Endodermal cell (in vitro differentiated cells): ENCODE measurements around the gene RBMS3. TPM values are rescaled to one million over a fixed set of nuclear protein-coding genes. Genes with fewer than 3 reads are reported as not detected.

Experiments used
- DNase-seq: peaks from one replicate; pipeline ENCODE4 v3.0.0-alpha.2; 2017
- H3K27ac ChIP-seq: 2 replicates; pipeline ENCODE4 v1.5.1; 2013; ENCODE audit warnings: mild to moderate bottlenecking, low read depth, low read length, moderate library complexity
- H3K27me3 ChIP-seq: 2 replicates; pipeline ENCODE4 v1.6.1; 2013; ENCODE audit warnings: mild to moderate bottlenecking, low read length, moderate library complexity; ENCODE audit not compliant: insufficient read depth, control insufficient read depth, poor library complexity, severe bottlenecking
- H3K36me3 ChIP-seq: 2 replicates; pipeline ENCODE4 v1.7.0; 2013; ENCODE audit warnings: mild to moderate bottlenecking, low read length, moderate library complexity; ENCODE audit not compliant: control insufficient read depth, insufficient read depth
- H3K4me1 ChIP-seq: one replicate; pipeline ENCODE4 v1.7.0; 2013; ENCODE audit warnings: low read length; ENCODE audit not compliant: control insufficient read depth, insufficient read depth
- H3K4me3 ChIP-seq: 2 replicates; pipeline ENCODE4 v1.5.1; 2013; ENCODE audit warnings: mild to moderate bottlenecking, low read length, moderate library complexity
- H3K9ac ChIP-seq: 2 replicates; pipeline ENCODE4 v1.6.1; 2013; ENCODE audit warnings: mild to moderate bottlenecking, low read length, moderate library complexity; ENCODE audit not compliant: poor library complexity, severe bottlenecking; ENCODE audit errors: extremely low read depth
- H3K9me3 ChIP-seq: 2 replicates; pipeline ENCODE4 v1.6.1; 2013; ENCODE audit warnings: mild to moderate bottlenecking, low read length, moderate library complexity; ENCODE audit not compliant: control insufficient read depth
- H3K27ac Mint-ChIP-seq: 2 replicates; pipeline ENCODE4 v1.8.0; 2020; ENCODE audit warnings: mixed read lengths
- H3K27me3 Mint-ChIP-seq: 2 replicates; pipeline ENCODE4 v1.8.0; 2021; ENCODE audit warnings: mild to moderate bottlenecking, mixed read lengths; ENCODE audit not compliant: insufficient read depth
- H3K36me3 Mint-ChIP-seq: 2 replicates; pipeline ENCODE4 v1.8.0; 2020; ENCODE audit warnings: low read depth, mixed read lengths
- H3K4me1 Mint-ChIP-seq: 2 replicates; pipeline ENCODE4 v1.8.0; 2020; ENCODE audit warnings: mixed read lengths
- H3K4me3 Mint-ChIP-seq: 2 replicates; pipeline ENCODE4 v1.8.0; 2020; ENCODE audit warnings: mild to moderate bottlenecking, moderate library complexity, mixed read lengths
- H3K9me3 Mint-ChIP-seq: 2 replicates; pipeline ENCODE4 v1.8.0; 2020; ENCODE audit warnings: mild to moderate bottlenecking, mixed read lengths
- WGBS, 2 experiments: methylation state at CpG; one replicate each; pipeline versions ENCODE4 v1.1.5 to v1.1.7; 2013; ENCODE audit warnings: missing lambda C conversion rate in 2 of 2, mixed read lengths in 1 of 2; ENCODE audit not compliant: insufficient coverage in 1 of 2, insufficient read length in 1 of 2; 5-methylcytosine and 5-hydroxymethylcytosine counted together
- total RNA-seq, 2 donors: library from RNA; stranded (reverse); fragmentation: NEBNext Ultra II Directional in 1 of 2; extraction: Animal tissue kit (Norgen Biotek cat#: 25700) in 1 of 2; gene quantifications; 2 replicates in 1 of 2; 3 replicates in 1 of 2; pipeline ENCODE4 v1.2.1, GENCODE V29; 2021
- TF ChIP-seq, protein P1 (sequence below): fragments of 200-600 bp; sonication (generic); conservative IDR thresholded peaks from 2 replicates; pipeline ENCODE4 v1.5.0; 2021; ENCODE audit warnings: antibody characterized with exemption, mild to moderate bottlenecking

RBMS3 gene
- total RNA-seq, 2 donors from 2014 or later = 2.0 to 7.3 TPM

DNA sequence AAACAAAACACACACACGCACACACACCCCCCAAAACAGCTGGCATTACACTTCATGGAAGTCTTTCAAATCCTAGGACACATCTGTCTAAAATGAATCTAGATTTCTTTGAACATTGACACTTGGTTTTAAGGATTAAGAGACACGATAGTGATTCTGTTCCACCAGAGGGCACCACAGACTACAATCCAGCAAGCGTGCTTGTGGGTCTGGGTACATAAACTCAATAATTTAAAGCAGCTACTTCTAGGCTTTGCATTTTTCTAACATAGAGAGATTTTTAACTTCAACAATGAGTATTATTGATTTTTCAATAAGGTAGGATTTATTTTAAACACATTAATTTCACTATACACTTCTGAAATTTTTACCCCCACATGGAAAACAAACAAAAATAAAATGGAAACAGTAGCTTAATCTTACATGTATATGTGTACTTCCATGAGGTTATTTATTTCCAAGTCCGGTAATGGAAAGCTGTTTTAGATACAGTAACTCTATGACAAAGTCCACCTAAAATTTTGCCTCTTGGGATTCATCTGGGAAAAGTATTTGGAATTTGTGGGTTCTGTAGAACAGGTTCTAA lies 761.5 kb downstream of the RBMS3 start:
- peaks cover 13% of the 10 kb centered on the region for H3K9me3 Mint-ChIP-seq
- TF ChIP-seq, protein P1, sequence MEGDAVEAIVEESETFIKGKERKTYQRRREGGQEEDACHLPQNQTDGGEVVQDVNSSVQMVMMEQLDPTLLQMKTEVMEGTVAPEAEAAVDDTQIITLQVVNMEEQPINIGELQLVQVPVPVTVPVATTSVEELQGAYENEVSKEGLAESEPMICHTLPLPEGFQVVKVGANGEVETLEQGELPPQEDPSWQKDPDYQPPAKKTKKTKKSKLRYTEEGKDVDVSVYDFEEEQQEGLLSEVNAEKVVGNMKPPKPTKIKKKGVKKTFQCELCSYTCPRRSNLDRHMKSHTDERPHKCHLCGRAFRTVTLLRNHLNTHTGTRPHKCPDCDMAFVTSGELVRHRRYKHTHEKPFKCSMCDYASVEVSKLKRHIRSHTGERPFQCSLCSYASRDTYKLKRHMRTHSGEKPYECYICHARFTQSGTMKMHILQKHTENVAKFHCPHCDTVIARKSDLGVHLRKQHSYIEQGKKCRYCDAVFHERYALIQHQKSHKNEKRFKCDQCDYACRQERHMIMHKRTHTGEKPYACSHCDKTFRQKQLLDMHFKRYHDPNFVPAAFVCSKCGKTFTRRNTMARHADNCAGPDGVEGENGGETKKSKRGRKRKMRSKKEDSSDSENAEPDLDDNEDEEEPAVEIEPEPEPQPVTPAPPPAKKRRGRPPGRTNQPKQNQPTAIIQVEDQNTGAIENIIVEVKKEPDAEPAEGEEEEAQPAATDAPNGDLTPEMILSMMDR = peak; percentile 91
- no peaks in the 10 kb centered on the region for H3K36me3 Mint-ChIP-seq
- no peaks in the 10 kb centered on the region for H3K27me3 Mint-ChIP-seq
- DNase-seq = peak; percentile 85
- peaks cover 41% of the 10 kb centered on the region for H3K4me1 Mint-ChIP-seq
- 0 to 21% methylated on average over 1 to 4 of the region's 4 CpGs for WGBS, 2 experiments
- H3K4me3 ChIP-seq = no peak overlapping the region
- no peak overlapping the region for H3K27ac Mint-ChIP-seq
- H3K27ac ChIP-seq = no peak overlapping the region
- no peak overlapping the region for H3K4me3 Mint-ChIP-seq
- no peaks in the 10 kb centered on the region for H3K4me1 ChIP-seq
- H3K9me3 ChIP-seq = peaks cover 10% of the 10 kb centered on the region
- H3K9ac ChIP-seq = no peak overlapping the region
- H3K36me3 ChIP-seq = no peaks in the 10 kb centered on the region
- no peaks in the 10 kb centered on the region for H3K27me3 ChIP-seq

DNA sequence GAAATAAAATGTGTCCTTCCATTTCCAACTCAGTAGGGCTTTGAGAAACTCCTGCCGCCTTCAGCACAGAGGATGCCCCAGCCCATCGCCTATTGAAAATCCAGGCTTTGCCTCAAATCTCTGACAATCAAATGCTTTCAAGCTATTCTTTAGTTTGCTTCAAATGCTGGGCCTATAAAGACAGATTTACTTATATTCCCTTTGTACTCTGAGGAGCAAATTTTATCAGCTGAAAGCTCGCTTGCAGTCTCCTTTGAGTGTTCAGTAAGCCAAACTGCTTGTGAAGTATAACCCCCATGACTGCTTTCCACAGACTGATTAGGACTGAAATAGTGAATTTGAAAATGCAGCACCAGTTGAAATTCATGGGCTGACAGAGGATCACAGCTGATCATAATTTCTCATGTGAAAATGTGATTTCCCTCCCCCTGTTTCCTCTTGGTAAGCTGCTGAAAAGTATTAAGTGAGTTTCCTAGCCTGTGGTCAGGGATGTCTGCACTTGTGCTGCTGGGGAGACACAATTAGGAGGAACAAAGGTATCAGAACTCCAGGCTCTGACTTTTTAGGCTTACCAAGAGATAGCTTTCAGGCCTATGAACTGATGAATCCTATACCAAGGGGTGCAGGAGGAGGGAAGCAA lies 762.2 kb downstream of the RBMS3 start:
- no peak overlapping the region for H3K27ac Mint-ChIP-seq
- DNase-seq = peak; percentile 43
- H3K4me1 ChIP-seq = no peaks in the 10 kb centered on the region

DNA sequence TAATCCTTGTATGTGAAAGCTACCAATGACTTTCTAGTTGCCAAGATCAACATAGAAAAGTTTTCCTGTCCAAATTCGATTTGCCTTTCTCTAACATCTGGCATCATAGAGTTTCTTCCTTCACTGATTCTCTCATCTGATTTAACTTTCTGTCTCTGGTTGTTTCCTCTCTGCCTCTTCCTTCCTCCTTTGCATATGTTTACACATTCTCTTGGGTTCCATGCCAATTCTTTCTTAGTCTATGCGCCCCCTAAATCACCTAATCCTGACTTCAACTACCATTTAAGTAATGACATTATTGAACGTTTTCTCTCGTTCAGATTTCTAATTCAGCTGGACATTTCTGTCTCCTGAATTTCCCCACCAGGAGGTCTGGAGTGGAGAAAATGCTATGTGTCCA lies 763.6 kb downstream of the RBMS3 start:
- no peak overlapping the region for H3K4me3 ChIP-seq
- Mint-ChIP-seq H3K36me3 (no peaks in the 10 kb centered on the region), H3K9me3 (peaks cover 11% of the 10 kb centered on the region), H3K27ac (no peak overlapping the region), H3K27me3 (no peaks in the 10 kb centered on the region), H3K4me1 (peaks cover 41% of the 10 kb centered on the region), H3K4me3 (no peak overlapping the region)
- peaks cover 7% of the 10 kb centered on the region for H3K9me3 ChIP-seq
- H3K27ac ChIP-seq = no peak overlapping the region
- no peaks in the 10 kb centered on the region for H3K4me1 ChIP-seq
- TF ChIP-seq, protein P1 = no peak
- H3K36me3 ChIP-seq = no peaks in the 10 kb centered on the region
- no peak overlapping the region for H3K9ac ChIP-seq
- H3K27me3 ChIP-seq = no peaks in the 10 kb centered on the region
- DNase-seq = no peak
- 74 to 76% methylated on average over 4 of the region's 4 CpGs for WGBS, 2 experiments

More for the DNA sequence above, 762.2 kb downstream of the RBMS3 start:
- H3K4me3 Mint-ChIP-seq = no peak overlapping the region
- H3K36me3 Mint-ChIP-seq = no peaks in the 10 kb centered on the region
- H3K4me1 Mint-ChIP-seq = peaks cover 41% of the 10 kb centered on the region
- H3K9me3 ChIP-seq = peaks cover 10% of the 10 kb centered on the region
- WGBS, 2 experiments = 91% methylated on average over 3 of the region's 3 CpGs
- no peaks in the 10 kb centered on the region for H3K36me3 ChIP-seq
- no peaks in the 10 kb centered on the region for H3K27me3 ChIP-seq
- H3K27ac ChIP-seq = no peak overlapping the region
- no peak overlapping the region for H3K9ac ChIP-seq
- H3K4me3 ChIP-seq = no peak overlapping the region
- TF ChIP-seq, protein P1 = no peak
- H3K27me3 Mint-ChIP-seq = no peaks in the 10 kb centered on the region
- peaks cover 13% of the 10 kb centered on the region for H3K9me3 Mint-ChIP-seq
